HG03095 (cell line): ENCODE data around the gene UBN2.
"Not testable (repeated sequence)": the region's sequence is repeated elsewhere in the genome, so short reads cannot be mapped to it uniquely, and the experiment has no call there.

ENCODE experiments used
- ATAC-seq: cut with Tn5 transposase; IDR thresholded peaks from one replicate; pipeline ENCODE4 v1.9.1; 2021; ENCODE audit warnings: moderate library complexity; ENCODE audit not compliant: unreplicated experiment

The UBN2 gene

GRCh38 chr7:139230774-139231512 lies at the start of gene UBN2:
Gene UBN2, plus strand, starts transcription at chr7:139231237. Its CDS starts 248 bp downstream, at chr7:139231485.
- ATAC-seq, result peak; percentile 95

DNA sequence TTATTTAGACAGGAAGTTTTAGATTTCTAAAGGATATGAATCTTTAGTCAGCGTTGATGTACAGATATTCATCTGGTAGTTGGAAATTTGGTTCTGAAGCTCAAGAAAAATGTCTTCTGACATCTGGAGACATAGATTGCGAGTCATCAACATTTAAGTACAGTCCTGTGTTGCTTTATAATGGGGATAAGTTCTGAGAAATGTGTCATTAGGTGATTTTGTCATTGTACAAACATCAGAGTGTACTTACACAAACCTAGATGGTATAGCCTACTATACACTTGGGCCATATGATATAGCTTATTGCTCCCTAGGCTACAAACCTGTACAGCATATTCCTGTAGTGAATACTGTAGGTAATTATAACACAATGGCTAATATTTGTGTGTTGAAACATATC lies 49.6 kb upstream of the UBN2 start:
- no peak for ATAC-seq

DNA sequence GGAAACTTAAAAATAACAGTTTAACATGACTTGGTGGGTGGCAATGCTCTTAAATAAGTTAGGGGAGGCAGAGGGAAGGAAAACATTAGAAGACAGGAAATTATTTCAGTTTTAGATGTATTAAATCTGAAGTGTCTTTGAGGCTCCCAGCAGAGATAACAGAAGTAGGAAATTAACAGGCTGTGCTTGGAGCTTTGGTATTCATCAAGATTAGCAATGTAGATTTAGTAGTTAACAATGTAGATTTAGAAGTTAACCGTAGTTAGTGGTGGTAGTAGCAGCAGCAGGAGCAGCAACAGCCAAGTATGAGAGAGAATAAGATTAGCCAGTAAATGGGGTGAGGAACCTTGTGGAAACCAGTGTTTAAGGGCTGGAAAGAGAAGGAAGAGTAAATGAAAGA lies 48.7 kb upstream of the UBN2 start:
- no peak for ATAC-seq

- ATAC-seq, result no peak
These were observed 47.8 kb upstream of the UBN2 start for GRCh38 chr7:139183251-139183650.

DNA sequence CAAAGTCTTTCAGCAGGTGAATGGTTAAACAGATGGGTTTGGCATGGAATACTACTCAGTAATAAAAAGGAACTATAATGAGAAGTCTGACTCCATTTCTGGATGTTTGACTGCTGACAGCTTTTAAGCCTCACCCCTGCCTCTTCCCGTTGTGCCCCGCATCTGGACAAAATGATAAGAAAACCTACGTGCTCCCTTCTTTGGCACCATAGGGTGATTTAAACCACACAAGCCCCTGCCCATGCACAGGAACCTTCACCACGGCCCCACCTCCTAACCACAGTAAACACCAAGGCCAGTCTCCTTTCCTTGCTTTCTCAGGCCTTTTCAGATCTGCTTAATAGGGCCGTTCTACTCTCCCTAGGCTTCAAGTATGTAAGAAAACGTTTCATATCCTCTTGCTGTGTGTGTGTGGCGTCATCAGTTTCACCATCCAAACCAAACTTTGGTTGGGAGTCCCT lies 47.1 kb upstream of the UBN2 start:
- ATAC-seq, result no peak

DNA sequence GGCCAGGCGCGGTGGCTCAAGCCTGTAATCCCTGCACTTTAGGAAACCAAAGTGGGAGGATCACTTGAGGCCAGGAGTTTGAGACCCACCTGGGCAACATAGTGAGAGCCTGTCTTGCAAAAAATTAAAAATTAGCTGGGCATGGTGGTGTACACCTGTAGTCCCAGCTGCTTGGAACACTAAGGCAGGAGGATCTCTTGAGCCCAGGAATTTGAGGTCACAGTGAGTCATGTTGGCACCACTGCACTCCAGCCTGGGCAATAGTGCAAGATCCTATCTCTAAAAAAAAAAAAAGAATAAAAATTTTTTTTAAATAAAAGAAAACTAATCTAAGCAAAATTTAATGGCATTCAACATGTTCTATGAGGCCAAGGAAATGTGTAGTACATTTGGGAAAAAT lies 44.9 kb upstream of the UBN2 start:
- ATAC-seq, result no peak

DNA sequence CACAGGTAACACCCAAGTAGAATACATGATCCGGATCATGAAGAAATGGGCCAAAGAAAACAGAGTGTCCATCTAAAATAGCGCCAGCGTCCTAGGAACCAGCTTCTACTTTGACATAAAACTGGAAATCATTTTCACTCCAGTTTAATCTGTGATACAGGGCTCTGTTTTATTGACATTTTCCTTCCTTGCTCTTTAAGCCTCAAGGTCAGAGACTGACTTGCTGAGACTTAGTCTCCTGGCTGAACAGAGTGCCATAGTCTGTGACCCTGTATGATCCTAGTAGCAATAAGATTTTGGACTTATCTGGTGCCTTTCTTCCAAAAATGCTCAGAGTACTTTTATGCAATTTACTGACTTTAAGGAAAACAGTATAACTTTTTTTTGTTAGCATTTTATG lies 41.7 kb upstream of the UBN2 start:
- ATAC-seq, result no peak

DNA sequence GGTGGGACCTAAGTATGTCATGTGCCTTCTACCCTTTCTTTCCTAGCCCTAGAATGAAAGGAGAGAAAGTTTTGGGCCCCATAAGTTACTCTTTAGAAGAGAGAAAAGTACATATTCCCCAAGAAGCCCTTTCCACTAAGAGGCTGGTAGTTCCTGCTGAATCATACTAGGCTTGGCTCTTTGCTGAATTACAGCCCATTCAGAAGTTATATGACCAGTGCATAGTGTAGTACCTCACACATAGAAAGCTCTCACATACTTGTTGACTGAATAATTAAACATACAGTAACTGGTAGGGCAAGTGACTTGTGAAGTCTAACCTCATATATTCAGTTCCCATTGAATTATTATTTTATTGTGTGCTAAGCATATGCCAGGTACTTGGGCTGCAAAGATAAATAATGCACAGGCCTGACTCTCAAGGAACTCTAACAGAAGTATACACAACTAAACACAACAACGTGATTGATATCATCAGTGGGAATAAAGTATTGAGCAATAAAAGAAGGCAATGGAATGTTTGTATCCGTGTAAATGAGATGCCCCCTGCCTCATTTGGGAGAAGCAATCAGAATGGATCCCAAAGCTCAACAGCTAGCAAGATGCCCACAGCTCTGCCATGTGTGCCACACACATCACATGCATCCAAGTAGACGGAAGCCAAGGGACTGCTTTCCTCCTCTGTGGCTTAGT lies 38.9 kb upstream of the UBN2 start:
- ATAC-seq, result no peak

DNA sequence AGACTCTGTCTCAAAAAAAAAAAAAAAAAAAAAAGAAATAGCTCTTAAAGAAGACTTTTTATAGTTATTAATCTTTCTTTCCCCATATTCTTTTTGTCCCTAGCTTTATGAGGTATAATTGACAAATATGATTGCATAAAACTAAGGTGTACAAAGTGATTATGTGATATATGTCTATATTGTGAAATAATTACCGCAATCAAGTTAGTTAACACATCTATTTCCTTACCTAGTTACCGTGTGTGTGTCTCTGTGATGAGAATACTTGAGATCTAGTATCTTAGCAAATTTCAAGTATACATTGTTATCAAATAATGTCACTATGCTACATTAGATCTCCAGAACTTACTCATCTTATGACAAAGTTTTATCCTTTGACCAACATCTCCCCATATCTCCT lies 30.7 kb upstream of the UBN2 start:
- ATAC-seq, result no peak

DNA sequence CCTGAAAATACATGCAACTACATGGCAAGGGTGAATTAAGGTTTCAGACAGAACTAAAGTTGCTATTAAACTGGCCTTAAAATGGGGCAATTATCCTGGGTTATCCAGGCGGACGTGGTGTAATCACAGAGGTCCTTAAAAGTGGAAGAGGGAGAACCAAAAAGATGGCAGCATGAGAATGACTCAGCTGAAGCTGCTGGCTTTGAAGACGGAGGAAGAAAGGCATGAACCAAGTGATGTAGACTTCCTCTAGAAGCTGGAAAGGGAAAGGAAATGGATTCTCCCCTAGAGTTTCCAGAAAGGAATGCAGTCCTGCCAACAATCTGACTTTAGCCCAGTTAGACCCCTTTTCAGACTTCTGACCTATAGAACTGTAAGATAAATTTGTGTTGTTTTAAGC lies 27.0 kb upstream of the UBN2 start:
- no peak for ATAC-seq

DNA sequence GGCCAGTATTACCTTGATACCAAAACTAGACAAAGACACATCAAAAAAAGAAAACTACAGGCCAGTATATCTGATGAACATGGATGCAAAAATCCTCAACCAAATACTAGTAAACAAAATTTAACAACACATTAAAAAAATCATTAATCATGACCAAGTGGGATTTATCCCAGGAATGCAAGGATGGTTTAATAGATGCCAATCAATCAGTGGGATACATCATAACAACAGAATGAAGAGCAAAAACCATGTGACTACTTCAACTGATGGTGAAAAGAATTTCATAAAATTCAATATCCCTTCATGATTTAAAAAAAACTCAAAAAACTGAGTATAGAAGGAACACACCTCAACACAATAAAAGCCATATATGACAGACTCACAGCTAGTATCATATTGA lies 25.2 kb upstream of the UBN2 start:
- ATAC-seq, result no peak

GRCh38 chr7:139212133-139212532 lies 18.9 kb upstream of the UBN2 start:
- ATAC-seq, result no peak

- not testable (repeated sequence) for ATAC-seq
These were observed 17.5 kb upstream of the UBN2 start for GRCh38 chr7:139213489-139213888.

- no peak for ATAC-seq
These were observed 12.9 kb upstream of the UBN2 start for GRCh38 chr7:139218173-139218572.

- no peak for ATAC-seq
These were observed 6.8 kb upstream of the UBN2 start for GRCh38 chr7:139224219-139224618.

DNA sequence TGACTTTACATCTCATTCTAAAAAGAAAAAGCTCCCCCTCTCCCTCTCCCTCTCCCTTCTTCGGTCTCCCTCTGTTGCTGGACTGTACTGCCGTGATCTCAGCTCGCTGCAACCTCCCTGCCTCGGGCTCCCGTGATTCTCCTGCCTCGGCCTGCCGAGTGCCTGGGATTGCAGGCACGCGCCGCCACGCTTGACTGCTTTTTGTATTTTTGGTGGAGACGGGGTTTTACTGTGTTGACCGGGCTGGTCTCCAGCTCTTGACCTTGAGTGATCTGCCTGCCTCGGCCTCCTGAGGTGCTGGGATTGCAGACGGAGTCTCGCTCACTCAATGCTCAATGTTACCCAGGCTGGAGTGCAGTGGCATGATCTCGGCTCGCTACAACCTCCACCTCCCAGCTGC lies 6.2 kb upstream of the UBN2 start:
- ATAC-seq, result not testable (repeated sequence)

DNA sequence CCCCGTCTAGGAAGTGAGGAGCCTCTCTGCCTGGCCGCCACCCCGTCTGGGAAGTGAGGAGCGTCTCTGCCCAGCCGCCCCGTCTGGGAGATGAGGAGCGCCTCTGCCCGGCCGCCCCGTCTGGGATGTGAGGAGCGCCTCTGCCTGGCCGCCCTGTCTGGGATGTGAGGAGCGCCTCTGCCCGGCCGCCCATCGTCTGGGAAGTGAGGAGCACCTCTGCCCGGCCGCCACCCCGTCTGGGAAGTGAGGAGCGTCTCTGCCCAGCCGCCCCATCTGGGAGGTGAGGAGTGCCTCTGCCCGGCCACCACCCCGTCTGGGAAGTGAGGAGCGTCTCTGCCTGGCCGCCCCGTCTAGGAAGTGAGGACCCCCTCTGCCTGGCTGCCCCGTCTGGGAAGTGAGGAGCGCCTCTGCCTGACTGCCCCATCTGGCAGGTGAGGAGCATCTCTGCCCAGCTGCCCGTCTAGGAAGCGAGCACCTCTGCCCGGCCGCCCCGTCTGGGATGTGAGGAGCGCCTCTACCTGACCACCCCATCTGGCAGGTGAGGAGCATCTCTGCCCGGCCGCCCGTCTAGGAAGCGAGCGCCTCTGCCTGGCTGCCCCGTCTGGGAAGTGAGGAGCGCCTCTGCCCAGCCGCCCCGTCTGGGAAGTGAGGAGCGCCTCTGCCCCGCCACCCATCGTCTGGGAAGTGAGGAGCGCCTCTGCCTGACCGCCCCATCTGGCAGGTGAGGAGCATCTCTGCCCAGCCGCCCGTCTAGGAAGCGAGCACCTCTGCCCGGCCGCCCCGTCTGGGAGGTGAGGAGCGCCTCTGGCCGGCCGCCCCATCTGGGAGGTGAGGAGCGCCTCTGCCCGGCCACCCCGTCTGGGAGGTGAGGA lies 5.5 kb upstream of the UBN2 start:
- ATAC-seq, result not testable (repeated sequence)

GRCh38 chr7:139226158-139226515 lies 4.9 kb upstream of the UBN2 start:
- ATAC-seq, result not testable (repeated sequence)

DNA sequence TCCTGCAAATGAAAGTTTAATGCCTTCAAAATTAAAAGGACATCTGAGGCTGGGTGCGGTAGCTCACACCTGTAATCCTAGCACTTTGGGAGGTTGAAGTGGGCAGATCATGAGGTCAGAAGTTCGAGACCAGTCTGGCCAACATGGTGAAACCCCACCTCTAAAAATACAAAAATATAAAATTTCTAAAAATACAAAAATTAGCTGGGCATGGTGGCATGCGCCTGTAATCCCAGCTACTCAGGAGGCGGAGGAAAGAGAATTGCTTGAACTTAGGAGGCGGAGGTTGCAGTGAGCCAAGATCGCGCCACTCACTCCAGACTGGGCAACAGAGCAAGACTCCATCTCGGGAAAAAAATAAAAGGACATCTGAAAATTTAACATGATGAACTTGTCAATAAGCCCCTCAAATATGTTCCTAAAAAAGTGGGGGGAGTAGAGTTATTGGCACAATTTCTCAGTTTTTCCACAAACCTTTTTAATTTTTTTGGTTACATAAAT lies 4.0 kb upstream of the UBN2 start:
- not testable (repeated sequence) for ATAC-seq

GRCh38 chr7:139230023-139230422 lies 1.0 kb upstream of the UBN2 start:
- ATAC-seq, result no peak

DNA sequence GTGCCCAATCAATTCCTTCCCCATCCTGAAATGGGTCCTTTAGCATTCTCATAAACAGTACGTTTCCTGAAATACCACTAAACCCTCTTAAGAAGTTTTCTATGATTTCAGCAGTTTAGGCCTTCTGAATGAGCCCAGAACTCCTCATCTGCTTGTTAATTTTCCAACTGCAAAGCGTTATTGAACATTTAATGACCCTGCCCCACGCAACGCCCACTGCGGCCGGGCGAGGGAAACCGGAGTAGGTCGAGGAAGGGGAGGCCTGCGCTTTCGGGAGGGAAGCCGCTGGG lies 608 bp upstream of the UBN2 start:
- ATAC-seq, result no peak
